Measurements from ENCODE around the gene PLCH2. TPM values are rescaled to one million over a fixed set of nuclear protein-coding genes. Genes with fewer than 3 reads are reported as not detected.
A peak's percentile ranks its signal among the peaks of the same experiment; 100 is the strongest.

The PLCH2 gene
- total RNA-seq, 1 experiment from 2014 or later, result 123 TPM

- H3K27ac Mint-ChIP-seq (ENCODE audit: low read depth, unreplicated experiment), result no peak overlapping the region
- CTCF ChIA-PET, result interaction anchor here (1.0 to 2.1 kb wide), 2 partner anchors 23 to 98 kb away, joined by 3 to 16 read pairs; no protein-coding TSS in a partner anchor
These were observed 48.0 kb downstream of the PLCH2 start for GRCh38 chr1:2523891-2524609.

GRCh38 chr1:2525572-2525919, 49.5 kb downstream of the PLCH2 start:
- Mint-ChIP-seq H3K4me3 (ENCODE audit: unreplicated experiment) (peak overlapping the region; percentile 81), H3K36me3 (ENCODE audit: insufficient read depth, unreplicated experiment) (peaks cover 21% of the 10 kb centered on the region), H3K27ac (ENCODE audit: low read depth, unreplicated experiment) (peak overlapping the region; percentile 92), H3K9me3 (ENCODE audit: unreplicated experiment) (no peaks in the 10 kb centered on the region), H3K27me3 (ENCODE audit: insufficient read depth, unreplicated experiment) (no peaks in the 10 kb centered on the region), H3K4me1 (ENCODE audit: insufficient read depth, unreplicated experiment) (peaks cover 25% of the 10 kb centered on the region)
- no TSS peak for BruUV-seq (replicated peaks)
- no peak for TF ChIP-seq CTCF (IDR thresholded peaks at IDR 0.05; ENCODE audit: unreplicated experiment)
- intact Hi-C loops (cut with micrococcal nuclease), result no loop called here
- no peak for DNase-seq (ENCODE audit: unreplicated experiment)
- POLR2A ChIA-PET, result interaction anchor here (0.6 to 3.6 kb wide), 10 partner anchors 10 to 134 kb away, joined by 3 to 36 read pairs (median 6); partner anchors contain the start of genes MORN1, PEX10 and RER1
- CTCF ChIA-PET, result interaction anchor here (0.6 to 2.1 kb wide), 3 partner anchors 22 to 900 kb away, joined by 3 to 16 read pairs (median 5); no protein-coding TSS in a partner anchor

More at GRCh38 chr1:2523891-2524609, 48.0 kb downstream of the PLCH2 start:
- Mint-ChIP-seq H3K9me3 (ENCODE audit: unreplicated experiment) (no peaks in the 10 kb centered on the region), H3K27me3 (ENCODE audit: insufficient read depth, unreplicated experiment) (no peaks in the 10 kb centered on the region), H3K36me3 (ENCODE audit: insufficient read depth, unreplicated experiment) (peaks cover 30% of the 10 kb centered on the region), H3K4me1 (ENCODE audit: insufficient read depth, unreplicated experiment) (peaks cover 25% of the 10 kb centered on the region), H3K4me3 (ENCODE audit: unreplicated experiment) (peak overlapping the region; percentile 81)
- no peak for DNase-seq (ENCODE audit: unreplicated experiment)
- TF ChIP-seq CTCF (IDR thresholded peaks at IDR 0.05; ENCODE audit: unreplicated experiment), result no peak
- POLR2A ChIA-PET, result interaction anchor here (0.7 to 3.6 kb wide), 4 partner anchors 11 to 1272 kb away, joined by 3 to 36 read pairs (median 3); partner anchors contain the start of gene LRRC47
- BruUV-seq (replicated peaks), result no TSS peak
- intact Hi-C loops (cut with micrococcal nuclease), result no loop called here

GRCh38 chr1:2525920-2526823, 50.1 kb downstream of the PLCH2 start, which contains the start of gene PANK4:
Gene PANK4, minus strand, starts transcription at chr1:2526596. Its CDS starts 9 bp downstream, at chr1:2526587.
- H3K36me3 Mint-ChIP-seq (ENCODE audit: insufficient read depth, unreplicated experiment), result peaks cover 15% of the 10 kb centered on the region
- no peaks in the 10 kb centered on the region for H3K27me3 Mint-ChIP-seq (ENCODE audit: insufficient read depth, unreplicated experiment)
- peaks cover 31% of the 10 kb centered on the region for H3K4me1 Mint-ChIP-seq (ENCODE audit: insufficient read depth, unreplicated experiment)
- intact Hi-C loops (cut with micrococcal nuclease), result loop anchor here (1.0 kb wide), 1 partner anchor 21 kb away; no protein-coding TSS in a partner anchor
- no TSS peak for BruUV-seq (replicated peaks)
- CTCF ChIA-PET, result interaction anchor here (0.5 to 2.1 kb wide), 5 partner anchors 21 to 1610 kb away, joined by 3 to 16 read pairs (median 4); no protein-coding TSS in a partner anchor
- TF ChIP-seq CTCF (IDR thresholded peaks at IDR 0.05; ENCODE audit: unreplicated experiment), result no peak
- peak within 1 kb of the TSS; percentile 81 for H3K4me3 Mint-ChIP-seq (ENCODE audit: unreplicated experiment)
- POLR2A ChIA-PET, result interaction anchor here (0.5 to 3.6 kb wide), 15 partner anchors 9 to 1373 kb away, joined by 3 to 36 read pairs (median 4); partner anchors contain the start of genes MORN1, PEX10 and RER1
- H3K9me3 Mint-ChIP-seq (ENCODE audit: unreplicated experiment), result no peaks in the 10 kb centered on the region
- peak; percentile 92 for DNase-seq (ENCODE audit: unreplicated experiment)
- H3K27ac Mint-ChIP-seq (ENCODE audit: low read depth, unreplicated experiment), result peak within 1 kb of the TSS; percentile 92

Measured in MCF 10A (cell line).